HL-60 (cell line): ENCODE data around the gene SLC25A19.

Experiments
- CTCF ChIP-seq: IDR thresholded peaks from one replicate; pipeline ENCODE4 v1.5.1; 2011; ENCODE audit warnings: low read length, control low read depth, inconsistent platforms; ENCODE audit not compliant: insufficient read depth
- GABPA ChIP-seq: IDR thresholded peaks from 2 replicates; pipeline ENCODE4 v1.6.1; 2012; ENCODE audit warnings: low read depth
- POLR2AphosphoS5 ChIP-seq: IDR thresholded peaks from 2 replicates; pipeline ENCODE4 v1.6.1; 2012; ENCODE audit warnings: low read depth
- REST ChIP-seq: IDR thresholded peaks from 2 replicates; pipeline ENCODE4 v1.6.1; 2012; ENCODE audit warnings: low read depth; ENCODE audit not compliant: insufficient replicate concordance

- TF ChIP-seq CTCF (no peak), REST (no peak), POLR2AphosphoS5 (peak; percentile 59), GABPA (no peak)
Observed at GRCh38 chr17:75318615-75319222, 29.5 kb upstream of the SLC25A19 start.
